Astrocyte of the hippocampus (primary cell): ENCODE results near the gene RABGAP1L.
A peak's percentile ranks its signal among the peaks of the same experiment; 100 is the strongest.
"Not testable (repeated sequence)": the region's sequence is repeated elsewhere in the genome, so short reads cannot be mapped to it uniquely, and the experiment has no call there.

Experiments
- DNase-seq: peaks from one replicate; pipeline ENCODE4 v3.0.0; 2011; ENCODE audit warnings: low read depth, low spot score

The RABGAP1L gene

GRCh38 chr1:174800216-174800851 is 641.0 kb downstream of the RABGAP1L start:
- DNase-seq, result peak; percentile 34

- DNase-seq, result peak; percentile 13
These were observed 641.6 kb downstream of the RABGAP1L start for GRCh38 chr1:174800876-174801275.

GRCh38 chr1:174809755-174810280 is 650.5 kb downstream of the RABGAP1L start:
- DNase-seq, result no peak

GRCh38 chr1:174812016-174812415 is 652.7 kb downstream of the RABGAP1L start:
- DNase-seq, result no peak

GRCh38 chr1:174812656-174813055 is 653.3 kb downstream of the RABGAP1L start:
- no peak for DNase-seq

GRCh38 chr1:174815036-174815435 is 655.7 kb downstream of the RABGAP1L start:
- DNase-seq, result peak; percentile 46

- DNase-seq, result no peak
These were observed 656.2 kb downstream of the RABGAP1L start for GRCh38 chr1:174815474-174815908.

GRCh38 chr1:174816621-174817020 is 657.3 kb downstream of the RABGAP1L start:
- DNase-seq, result not testable (repeated sequence)

- no peak for DNase-seq
These were observed 658.8 kb downstream of the RABGAP1L start for GRCh38 chr1:174818014-174818616.

- DNase-seq, result peak; percentile 12
These were observed 659.6 kb downstream of the RABGAP1L start for GRCh38 chr1:174818951-174819350.

GRCh38 chr1:174819596-174819995 is 660.3 kb downstream of the RABGAP1L start:
- DNase-seq, result no peak

GRCh38 chr1:174825127-174825526 is 665.8 kb downstream of the RABGAP1L start:
- no peak for DNase-seq

- no peak for DNase-seq
These were observed 666.5 kb downstream of the RABGAP1L start for GRCh38 chr1:174825806-174826205.

GRCh38 chr1:174828264-174828663 is 668.9 kb downstream of the RABGAP1L start:
- DNase-seq, result no peak

GRCh38 chr1:174829990-174830389 is 670.7 kb downstream of the RABGAP1L start:
- no peak for DNase-seq

GRCh38 chr1:174836543-174836942 is 677.2 kb downstream of the RABGAP1L start:
- peak; percentile 19 for DNase-seq

GRCh38 chr1:174837386-174837785 is 678.1 kb downstream of the RABGAP1L start:
- DNase-seq, result no peak

- DNase-seq, result peak; percentile 3
These were observed 679.9 kb downstream of the RABGAP1L start for GRCh38 chr1:174839211-174839610.

- no peak for DNase-seq
These were observed 682.4 kb downstream of the RABGAP1L start for GRCh38 chr1:174841747-174842146.

- not testable (repeated sequence) for DNase-seq
These were observed 689.6 kb downstream of the RABGAP1L start for GRCh38 chr1:174848593-174849560.

GRCh38 chr1:174850726-174851125 is 691.4 kb downstream of the RABGAP1L start:
- no peak for DNase-seq

GRCh38 chr1:174858301-174858700 is 699.0 kb downstream of the RABGAP1L start:
- no peak for DNase-seq
